ENCODE results near the gene EMP1.
A peak's percentile ranks its signal among the peaks of the same experiment; 100 is the strongest.

EMP1 gene

GRCh38 chr12:13210236-13211190, 14.0 kb downstream of the EMP1 start:
- Mint-ChIP-seq H3K27me3 (no peaks in the 10 kb centered on the region), H3K4me3 (no peak overlapping the region), H3K36me3 (ENCODE audit: low read depth) (peaks cover 43% of the 10 kb centered on the region), H3K27ac (peak overlapping the region; percentile 76), H3K9me3 (no peaks in the 10 kb centered on the region), H3K4me1 (ENCODE audit: low read depth) (peaks cover 62% of the 10 kb centered on the region)
- intact Hi-C loops (cut with micrococcal nuclease), result loop anchor here (5.0 kb wide), 1 partner anchor 168 kb away; the partner anchor contains the start of gene FAM234B

- Mint-ChIP-seq H3K36me3 (ENCODE audit: low read depth) (peaks cover 51% of the 10 kb centered on the region), H3K27me3 (no peaks in the 10 kb centered on the region), H3K4me1 (ENCODE audit: low read depth) (peaks cover 54% of the 10 kb centered on the region), H3K27ac (peak overlapping the region; percentile 6), H3K9me3 (no peaks in the 10 kb centered on the region), H3K4me3 (no peak overlapping the region)
- intact Hi-C loops (cut with micrococcal nuclease), result loop anchor here (5.0 kb wide), 1 partner anchor 169 kb away; the partner anchor contains the start of gene FAM234B
These were observed 14.8 kb downstream of the EMP1 start for GRCh38 chr12:13211191-13211858.

- Mint-ChIP-seq H3K27me3 (no peaks in the 10 kb centered on the region), H3K9me3 (no peaks in the 10 kb centered on the region), H3K4me1 (ENCODE audit: low read depth) (peaks cover 47% of the 10 kb centered on the region), H3K4me3 (no peak overlapping the region), H3K36me3 (ENCODE audit: low read depth) (peaks cover 53% of the 10 kb centered on the region), H3K27ac (peak overlapping the region; percentile 6)
- intact Hi-C loops (cut with micrococcal nuclease), result loop anchor here (1.0 to 5.0 kb wide), 2 partner anchors 170 to 296 kb away; partner anchors contain the start of gene FAM234B
These were observed 15.5 kb downstream of the EMP1 start for GRCh38 chr12:13211859-13212664.

- no peak overlapping the region for H3K4me3 Mint-ChIP-seq
- no peaks in the 10 kb centered on the region for H3K27me3 Mint-ChIP-seq
- H3K27ac Mint-ChIP-seq, result no peak overlapping the region
- H3K9me3 Mint-ChIP-seq, result peaks cover 10% of the 10 kb centered on the region
- H3K4me1 Mint-ChIP-seq (ENCODE audit: low read depth), result peaks cover 19% of the 10 kb centered on the region
- peaks cover 78% of the 10 kb centered on the region for H3K36me3 Mint-ChIP-seq (ENCODE audit: low read depth)
- intact Hi-C loops (cut with micrococcal nuclease), result no loop called here
These were observed 18.5 kb downstream of the EMP1 start for GRCh38 chr12:13215056-13215455.

- intact Hi-C loops (cut with micrococcal nuclease), result no loop called here
- no peaks in the 10 kb centered on the region for H3K27me3 Mint-ChIP-seq
- peaks cover 53% of the 10 kb centered on the region for H3K36me3 Mint-ChIP-seq (ENCODE audit: low read depth)
- no peak overlapping the region for H3K4me3 Mint-ChIP-seq
- peaks cover 10% of the 10 kb centered on the region for H3K9me3 Mint-ChIP-seq
- no peaks in the 10 kb centered on the region for H3K4me1 Mint-ChIP-seq (ENCODE audit: low read depth)
- no peak overlapping the region for H3K27ac Mint-ChIP-seq
These were observed 22.1 kb downstream of the EMP1 start for GRCh38 chr12:13218641-13219040.

- H3K36me3 Mint-ChIP-seq (ENCODE audit: low read depth), result peaks cover 47% of the 10 kb centered on the region
- H3K4me3 Mint-ChIP-seq, result no peak overlapping the region
- H3K27ac Mint-ChIP-seq, result no peak overlapping the region
- no peaks in the 10 kb centered on the region for H3K4me1 Mint-ChIP-seq (ENCODE audit: low read depth)
- intact Hi-C loops (cut with micrococcal nuclease), result no loop called here
- H3K27me3 Mint-ChIP-seq, result peaks cover 2% of the 10 kb centered on the region
- H3K9me3 Mint-ChIP-seq, result peaks cover 10% of the 10 kb centered on the region
These were observed 22.8 kb downstream of the EMP1 start for GRCh38 chr12:13219320-13219719.

- Mint-ChIP-seq H3K27ac (no peak overlapping the region), H3K9me3 (peaks cover 10% of the 10 kb centered on the region), H3K4me3 (no peak overlapping the region), H3K4me1 (ENCODE audit: low read depth) (no peaks in the 10 kb centered on the region), H3K27me3 (peaks cover 2% of the 10 kb centered on the region), H3K36me3 (ENCODE audit: low read depth) (peaks cover 31% of the 10 kb centered on the region)
- intact Hi-C loops (cut with micrococcal nuclease), result no loop called here
These were observed 24.3 kb downstream of the EMP1 start for GRCh38 chr12:13220838-13221237.

- intact Hi-C loops (cut with micrococcal nuclease), result no loop called here
- Mint-ChIP-seq H3K27me3 (peaks cover 3% of the 10 kb centered on the region), H3K4me1 (ENCODE audit: low read depth) (no peaks in the 10 kb centered on the region), H3K36me3 (ENCODE audit: low read depth) (peaks cover 25% of the 10 kb centered on the region), H3K4me3 (no peak overlapping the region), H3K9me3 (peaks cover 10% of the 10 kb centered on the region), H3K27ac (no peak overlapping the region)
These were observed 25.6 kb downstream of the EMP1 start for GRCh38 chr12:13222076-13222475.

- no peaks in the 10 kb centered on the region for H3K4me1 Mint-ChIP-seq (ENCODE audit: low read depth)
- peaks cover 14% of the 10 kb centered on the region for H3K36me3 Mint-ChIP-seq (ENCODE audit: low read depth)
- peaks cover 9% of the 10 kb centered on the region for H3K27me3 Mint-ChIP-seq
- H3K27ac Mint-ChIP-seq, result no peak overlapping the region
- intact Hi-C loops (cut with micrococcal nuclease), result no loop called here
- H3K4me3 Mint-ChIP-seq, result no peak overlapping the region
- peaks cover 10% of the 10 kb centered on the region for H3K9me3 Mint-ChIP-seq
These were observed 26.8 kb downstream of the EMP1 start for GRCh38 chr12:13223179-13223804.

- Mint-ChIP-seq H3K9me3 (peaks cover 8% of the 10 kb centered on the region), H3K27ac (no peak overlapping the region), H3K4me1 (ENCODE audit: low read depth) (no peaks in the 10 kb centered on the region), H3K36me3 (ENCODE audit: low read depth) (peaks cover 8% of the 10 kb centered on the region), H3K4me3 (no peak overlapping the region), H3K27me3 (peaks cover 10% of the 10 kb centered on the region)
- intact Hi-C loops (cut with micrococcal nuclease), result no loop called here
These were observed 27.4 kb downstream of the EMP1 start for GRCh38 chr12:13223941-13224340.

- no peaks in the 10 kb centered on the region for H3K9me3 Mint-ChIP-seq
- H3K4me1 Mint-ChIP-seq (ENCODE audit: low read depth), result no peaks in the 10 kb centered on the region
- no peak overlapping the region for H3K27ac Mint-ChIP-seq
- H3K27me3 Mint-ChIP-seq, result peaks cover 10% of the 10 kb centered on the region
- H3K36me3 Mint-ChIP-seq (ENCODE audit: low read depth), result no peaks in the 10 kb centered on the region
- H3K4me3 Mint-ChIP-seq, result no peak overlapping the region
- intact Hi-C loops (cut with micrococcal nuclease), result no loop called here
These were observed 30.7 kb downstream of the EMP1 start for GRCh38 chr12:13227191-13227590.

GRCh38 chr12:13228579-13228978, 32.1 kb downstream of the EMP1 start:
- peaks cover 10% of the 10 kb centered on the region for H3K27me3 Mint-ChIP-seq
- H3K9me3 Mint-ChIP-seq, result no peaks in the 10 kb centered on the region
- intact Hi-C loops (cut with micrococcal nuclease), result no loop called here
- H3K36me3 Mint-ChIP-seq (ENCODE audit: low read depth), result no peaks in the 10 kb centered on the region
- no peaks in the 10 kb centered on the region for H3K4me1 Mint-ChIP-seq (ENCODE audit: low read depth)
- H3K4me3 Mint-ChIP-seq, result no peak overlapping the region
- H3K27ac Mint-ChIP-seq, result no peak overlapping the region

- no peak overlapping the region for H3K27ac Mint-ChIP-seq
- H3K36me3 Mint-ChIP-seq (ENCODE audit: low read depth), result no peaks in the 10 kb centered on the region
- intact Hi-C loops (cut with micrococcal nuclease), result no loop called here
- H3K4me3 Mint-ChIP-seq, result no peak overlapping the region
- no peaks in the 10 kb centered on the region for H3K4me1 Mint-ChIP-seq (ENCODE audit: low read depth)
- no peaks in the 10 kb centered on the region for H3K9me3 Mint-ChIP-seq
- peaks cover 8% of the 10 kb centered on the region for H3K27me3 Mint-ChIP-seq
These were observed 33.0 kb downstream of the EMP1 start for GRCh38 chr12:13229504-13229903.

All from dendritic cell treated with granulocyte-macrophage colony-stimulating factor and Interleukin-4, amounts not matched to agents 40 ng/mL and 50 ng/mL, for 4 days (primary cell).